ENCODE measurements around the gene TTLL12. TPM values are rescaled to one million over a fixed set of nuclear protein-coding genes. Genes with fewer than 3 reads are reported as not detected.

TTLL12 gene
- total RNA-seq, 4 donors from 2014 or later = 38.5 to 50.4 (median 41.9) TPM

GRCh38 chr22:43166132-43166930, 20.6 kb downstream of the TTLL12 start:
- Histone ChIP-seq H3K4me3 (no peak overlapping the region), H3K9me3 (no peaks in the 10 kb centered on the region), H3K4me1 (peaks cover 0 to 26% (median 5%) of the 10 kb centered on the region in 4 donors), H3K27me3 (no peaks in the 10 kb centered on the region), H3K36me3 (peaks cover 0 to 77% (median 2%) of the 10 kb centered on the region in 3 donors), H3K27ac (no peak overlapping the region)
- WGBS, 2 donors = 81 to 87% methylated on average over 23 of the region's 23 CpGs
- TF ChIP-seq CTCF (IDR thresholded peaks at IDR 0.05) (no peak), POLR2A (IDR thresholded peaks at IDR 0.05) (no peak), EP300 (IDR thresholded peaks at IDR 0.05) (no peak)
- no peak for DNase-seq (ENCODE audit: low spot score in 2 of 2)

GRCh38 chr22:43164636-43165035, 22.3 kb downstream of the TTLL12 start:
- Histone ChIP-seq H3K36me3 (peaks cover 0 to 76% (median 0%) of the 10 kb centered on the region in 3 donors), H3K9me3 (no peaks in the 10 kb centered on the region), H3K27ac (no peak overlapping the region), H3K4me3 (no peak overlapping the region), H3K4me1 (peaks cover 0 to 35% (median 5%) of the 10 kb centered on the region in 4 donors), H3K27me3 (no peaks in the 10 kb centered on the region)
- 48 to 49% methylated on average over 16 of the region's 16 CpGs for WGBS, 2 donors
- no peak for TF ChIP-seq EP300 (IDR thresholded peaks at IDR 0.05)
- no peak for TF ChIP-seq CTCF (IDR thresholded peaks at IDR 0.05)
- no peak for TF ChIP-seq POLR2A (IDR thresholded peaks at IDR 0.05)
- no peak for DNase-seq (ENCODE audit: low spot score in 2 of 2)

GRCh38 chr22:43163241-43163795, 23.6 kb downstream of the TTLL12 start:
- H3K4me3 ChIP-seq = no peak overlapping the region
- H3K27me3 ChIP-seq = no peaks in the 10 kb centered on the region
- no peak for TF ChIP-seq CTCF (IDR thresholded peaks at IDR 0.05)
- TF ChIP-seq POLR2A (IDR thresholded peaks at IDR 0.05) = no peak
- no peak for TF ChIP-seq EP300 (IDR thresholded peaks at IDR 0.05)
- peaks cover 0 to 48% (median 5%) of the 10 kb centered on the region in 4 donors for H3K4me1 ChIP-seq
- H3K9me3 ChIP-seq = no peaks in the 10 kb centered on the region
- peak overlapping the region in 3 of 4 donors; percentile 34 to 74 (median 70) for H3K27ac ChIP-seq
- no peak for DNase-seq (ENCODE audit: low spot score in 2 of 2)
- WGBS, 2 donors = 74 to 77% methylated on average over 10 to 16 of the region's 18 CpGs
- H3K36me3 ChIP-seq = peaks cover 0 to 70% (median 0%) of the 10 kb centered on the region in 3 donors

- TF ChIP-seq POLR2A (IDR thresholded peaks at IDR 0.05) (no peak), CTCF (IDR thresholded peaks at IDR 0.05) (no peak), EP300 (IDR thresholded peaks at IDR 0.05) (no peak)
- 92% methylated on average over 15 to 24 of the region's 24 CpGs for WGBS, 2 donors
- Histone ChIP-seq H3K4me3 (no peak overlapping the region), H3K27ac (no peak overlapping the region), H3K36me3 (peaks cover 0 to 63% (median 0%) of the 10 kb centered on the region in 3 donors), H3K4me1 (peaks cover 0 to 55% (median 7%) of the 10 kb centered on the region in 4 donors), H3K9me3 (no peaks in the 10 kb centered on the region), H3K27me3 (no peaks in the 10 kb centered on the region)
- DNase-seq (ENCODE audit: low spot score in 2 of 2) = no peak
Measured at GRCh38 chr22:43162412-43163150, 24.4 kb downstream of the TTLL12 start.

Data from tibial nerve (tissue), 4 donors.